ENCODE results near the gene HAS3.
A peak's percentile ranks its signal among the peaks of the same experiment; 100 is the strongest.
"Not testable (repeated sequence)": the region's sequence is repeated elsewhere in the genome, so short reads cannot be mapped to it uniquely, and the experiment has no call there.

Gene HAS3

GRCh38 chr16:69105501-69106361 is at the start of gene HAS3:
HAS3 (plus strand) TSS chr16:69105653; CDS start chr16:69109396, 3,743 bp downstream.
- peak; percentile 42 to 57 for DNase-seq

- no peak for DNase-seq
Observed at GRCh38 chr16:69055980-69056379, 49.5 kb upstream of the HAS3 start.

- no peak for DNase-seq
Observed at GRCh38 chr16:69056421-69056820, 49.0 kb upstream of the HAS3 start.

DNA sequence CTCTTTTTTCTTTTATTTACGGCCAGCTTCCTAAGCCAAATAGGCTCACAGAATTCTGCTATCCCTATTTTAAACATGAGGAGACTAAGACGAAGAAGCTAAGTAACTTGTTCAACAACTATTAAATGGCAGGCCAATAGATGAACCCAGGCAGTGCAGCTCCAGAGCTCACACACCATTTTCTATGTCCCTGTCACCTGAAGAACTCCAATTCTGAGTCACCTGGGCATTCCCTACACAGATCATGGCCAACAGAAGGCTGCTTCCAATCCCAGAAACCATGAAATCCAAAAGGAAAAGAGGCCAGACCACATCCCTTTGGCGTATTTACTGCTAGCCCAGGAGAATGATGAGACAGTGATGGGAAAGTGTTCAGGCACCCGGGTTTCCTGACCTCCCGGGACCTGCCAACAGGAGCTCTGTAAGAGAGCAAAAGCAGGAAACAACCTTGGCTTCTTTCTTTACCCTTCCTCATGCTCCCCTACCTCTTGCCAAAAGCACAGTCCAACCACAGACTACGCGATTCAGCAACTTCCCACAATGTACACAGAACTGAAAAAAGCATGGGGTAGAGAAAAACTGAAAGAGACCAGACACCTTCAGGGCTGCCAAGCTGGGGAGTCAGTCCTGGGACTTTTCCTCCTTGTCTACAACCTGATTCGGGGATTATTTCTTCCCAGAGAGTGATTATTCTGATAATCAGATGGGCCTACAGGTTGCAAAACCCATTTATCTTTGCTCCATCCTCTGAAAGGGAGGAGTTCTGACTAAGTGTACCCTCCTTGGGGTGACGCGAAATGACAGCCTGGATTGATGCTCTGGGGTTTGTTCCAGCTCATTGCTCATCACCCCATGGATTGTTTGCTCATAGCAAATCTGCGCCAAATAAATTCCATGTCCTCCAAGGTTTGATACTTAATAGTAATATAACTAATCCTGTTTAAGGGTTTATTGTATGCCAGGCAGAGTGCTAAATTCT is 47.8 kb upstream of the HAS3 start:
- no peak for DNase-seq

- DNase-seq: not testable (repeated sequence)
Observed at GRCh38 chr16:69063491-69063890, 42.0 kb upstream of the HAS3 start.

DNA sequence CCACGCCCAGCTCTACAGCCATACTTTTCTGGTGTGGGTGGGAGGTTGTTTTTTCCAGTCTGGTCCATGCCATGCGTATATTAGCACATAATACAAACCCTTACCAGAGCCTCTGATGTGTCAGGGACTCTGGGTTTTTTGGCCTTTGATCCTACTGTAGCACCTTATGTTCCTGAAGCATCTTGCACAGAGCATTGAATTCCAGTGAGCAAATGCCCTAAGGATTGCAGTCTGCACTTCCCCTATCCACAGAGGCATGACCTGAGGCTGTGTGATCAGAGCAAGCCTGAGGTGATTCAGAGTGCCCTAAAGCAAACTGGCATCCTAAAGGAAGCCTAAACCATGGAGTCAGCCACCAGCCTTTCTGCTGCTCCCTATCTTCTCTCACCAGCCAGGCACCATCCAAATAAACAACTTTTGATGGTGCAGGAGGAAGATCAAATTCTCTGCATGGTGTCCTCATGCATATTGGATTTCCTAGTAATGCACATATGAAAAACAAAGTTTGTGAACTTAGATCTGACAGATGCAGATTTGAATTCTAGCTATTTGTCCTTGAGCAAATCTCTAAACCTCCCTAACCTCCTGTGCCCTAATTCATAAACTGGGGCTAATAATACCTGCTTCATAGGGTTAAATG is 41.2 kb upstream of the HAS3 start:
- DNase-seq: no peak

DNA sequence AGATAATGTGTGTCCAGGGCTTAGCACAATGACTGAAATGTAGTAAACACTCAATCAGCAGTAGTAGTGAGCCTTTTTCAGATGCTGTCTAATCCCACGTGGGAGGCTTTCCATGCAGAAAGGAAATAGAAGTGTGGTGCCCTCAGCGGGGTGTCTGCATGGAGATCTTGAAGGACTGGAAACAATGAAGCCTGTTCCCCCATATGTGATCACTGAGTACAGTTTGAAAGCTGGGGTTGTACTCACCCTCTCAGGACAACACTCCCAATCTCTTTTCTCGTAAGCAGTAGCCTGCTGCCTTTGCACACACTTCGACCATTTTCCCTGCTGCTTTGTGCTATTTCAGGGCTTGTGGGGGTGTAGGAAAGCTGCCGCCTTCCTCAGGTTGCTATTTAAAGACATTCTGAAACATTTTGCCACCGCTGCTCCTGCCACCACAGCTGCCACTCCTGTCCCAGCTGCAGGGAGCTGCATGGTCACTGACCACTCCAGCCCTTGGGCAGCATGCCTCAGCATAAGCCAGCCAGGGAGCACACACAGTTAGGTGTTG is 40.6 kb upstream of the HAS3 start:
- DNase-seq: no peak

DNA sequence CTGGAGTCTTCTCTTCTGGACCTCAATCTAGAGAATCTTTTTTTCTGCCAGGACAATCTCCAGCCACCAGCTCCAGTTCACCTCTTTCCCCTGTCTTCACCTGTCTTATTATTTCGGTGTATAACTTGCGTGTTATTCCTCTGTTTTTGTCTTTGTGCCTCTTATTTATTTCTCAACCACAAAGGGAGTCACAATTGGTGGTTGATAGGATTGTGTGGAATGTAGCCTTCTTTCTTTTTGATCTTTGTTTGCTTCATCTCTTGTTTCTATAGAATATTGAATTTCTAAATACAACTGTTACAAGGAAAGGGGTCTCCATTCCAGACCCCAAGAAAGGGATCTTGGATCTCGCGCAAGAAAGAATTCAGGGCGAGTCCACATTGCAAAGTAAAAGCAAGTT is 35.9 kb upstream of the HAS3 start:
- DNase-seq: no peak

DNA sequence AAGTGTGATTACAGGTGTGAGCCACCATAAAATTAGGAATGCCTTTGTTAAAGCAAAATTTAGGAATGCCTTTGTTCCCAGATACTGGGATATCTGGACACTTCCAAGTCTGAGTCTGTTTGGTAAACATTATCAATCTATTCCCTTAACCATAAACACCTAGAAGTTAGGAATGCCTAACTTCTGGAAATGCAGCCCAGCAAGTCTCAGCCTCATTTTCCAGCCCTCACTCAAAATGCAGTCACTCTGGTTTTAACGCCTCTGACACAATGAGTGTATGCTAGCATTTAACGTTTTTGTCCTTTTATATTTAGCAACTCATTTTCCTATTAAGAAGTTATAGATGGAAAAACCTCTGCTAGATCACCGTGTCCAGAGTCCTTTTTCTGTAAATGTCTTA is 34.4 kb upstream of the HAS3 start:
- no peak for DNase-seq

DNA sequence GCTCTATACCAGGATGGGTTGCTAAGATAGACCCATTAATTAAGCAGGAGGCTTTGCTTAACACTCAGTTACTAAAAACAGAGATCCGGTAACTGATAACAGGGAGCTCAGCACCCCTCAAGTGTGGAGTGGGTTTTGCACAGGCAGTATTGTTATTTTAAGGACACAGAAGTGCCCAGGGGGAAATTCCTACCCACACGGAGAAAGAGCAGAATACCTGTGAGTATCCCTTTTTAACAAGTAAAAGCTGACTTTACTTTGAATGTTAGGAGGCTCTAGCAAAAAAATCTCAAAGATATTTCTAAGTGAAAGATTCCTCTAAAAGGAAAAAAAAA is 32.8 kb upstream of the HAS3 start:
- DNase-seq: no peak

DNA sequence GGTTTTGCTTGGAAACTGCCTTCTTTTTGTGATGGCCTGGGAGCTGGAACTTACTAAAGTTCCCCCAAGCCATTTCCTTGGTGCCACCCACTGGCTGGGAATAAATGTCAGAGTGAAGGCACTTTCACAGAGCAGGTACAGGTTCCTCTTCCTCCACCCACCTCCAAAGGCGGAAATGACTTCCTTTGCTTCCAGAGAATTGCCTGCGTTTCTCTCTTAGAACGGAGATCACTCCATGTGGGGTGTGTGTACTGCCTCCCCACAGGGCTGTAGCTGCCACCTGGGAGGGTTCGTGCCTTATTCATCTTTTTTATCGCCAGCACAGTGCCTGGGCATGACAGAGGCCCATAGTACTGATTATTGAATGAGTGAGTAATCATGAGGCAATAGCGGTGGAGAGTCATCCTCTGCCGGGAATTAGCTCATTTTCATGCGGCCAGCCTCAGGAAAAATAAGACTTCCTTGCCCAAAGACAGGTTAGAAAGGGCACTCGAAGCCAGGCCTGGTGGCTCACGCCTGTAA is 32.2 kb upstream of the HAS3 start:
- DNase-seq: no peak

DNA sequence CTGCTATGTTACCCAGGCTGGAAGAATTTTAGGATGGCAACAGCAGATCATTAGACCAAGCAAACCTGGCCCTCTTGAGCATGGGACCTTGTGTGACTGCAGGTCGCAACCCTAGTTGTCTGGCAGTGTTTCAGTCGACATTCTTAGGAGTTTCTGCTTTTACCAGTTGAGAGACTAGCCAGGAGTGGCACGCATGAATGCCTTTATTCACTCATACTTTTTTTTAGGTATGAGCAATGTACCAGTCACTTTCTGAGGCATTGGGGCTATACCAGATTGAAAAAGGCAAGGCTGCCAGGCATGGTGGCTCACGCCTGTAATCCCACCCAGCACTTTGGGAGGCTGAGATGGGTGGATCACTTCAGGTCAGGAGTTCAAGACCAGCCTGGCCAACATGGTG is 28.2 kb upstream of the HAS3 start:
- DNase-seq: no peak

DNA sequence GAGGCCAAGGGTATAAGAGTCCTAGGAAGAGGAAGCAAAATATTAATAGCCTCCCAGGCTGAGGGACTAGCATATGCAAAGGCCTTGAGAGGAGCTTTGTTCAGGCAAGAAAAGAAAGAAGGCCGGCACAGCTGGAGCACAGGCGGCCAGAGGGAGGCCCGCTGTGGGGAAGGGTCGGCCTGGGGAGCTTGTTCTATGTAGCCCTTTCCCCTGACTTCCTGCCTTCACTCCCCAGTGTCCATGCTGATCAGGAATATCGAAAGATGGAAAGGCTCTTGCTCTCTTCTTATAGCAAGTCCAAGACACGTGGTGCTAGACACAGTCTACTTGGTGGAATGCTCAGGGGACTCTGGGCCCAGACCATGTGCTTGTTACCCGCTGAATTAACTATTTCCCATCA is 27.4 kb upstream of the HAS3 start:
- DNase-seq: no peak

DNA sequence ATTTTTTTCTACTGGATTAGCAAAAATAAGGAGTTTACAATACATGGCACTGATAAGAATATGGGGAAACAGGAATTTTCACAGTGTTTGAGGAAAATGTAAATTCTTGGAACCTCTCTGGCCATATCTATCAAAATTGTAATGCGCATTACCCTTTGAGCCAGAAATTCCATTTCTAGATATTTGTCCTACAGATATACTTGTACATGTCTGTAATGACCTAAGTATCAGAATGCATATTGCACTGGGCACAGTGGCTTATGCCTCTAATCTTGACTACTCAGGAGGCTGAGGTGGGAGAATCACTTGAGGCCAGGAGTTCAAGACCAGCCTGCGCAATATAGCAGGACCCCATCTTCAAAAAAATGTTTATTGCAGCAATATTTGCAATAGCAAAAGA is 25.8 kb upstream of the HAS3 start:
- no peak for DNase-seq

DNA sequence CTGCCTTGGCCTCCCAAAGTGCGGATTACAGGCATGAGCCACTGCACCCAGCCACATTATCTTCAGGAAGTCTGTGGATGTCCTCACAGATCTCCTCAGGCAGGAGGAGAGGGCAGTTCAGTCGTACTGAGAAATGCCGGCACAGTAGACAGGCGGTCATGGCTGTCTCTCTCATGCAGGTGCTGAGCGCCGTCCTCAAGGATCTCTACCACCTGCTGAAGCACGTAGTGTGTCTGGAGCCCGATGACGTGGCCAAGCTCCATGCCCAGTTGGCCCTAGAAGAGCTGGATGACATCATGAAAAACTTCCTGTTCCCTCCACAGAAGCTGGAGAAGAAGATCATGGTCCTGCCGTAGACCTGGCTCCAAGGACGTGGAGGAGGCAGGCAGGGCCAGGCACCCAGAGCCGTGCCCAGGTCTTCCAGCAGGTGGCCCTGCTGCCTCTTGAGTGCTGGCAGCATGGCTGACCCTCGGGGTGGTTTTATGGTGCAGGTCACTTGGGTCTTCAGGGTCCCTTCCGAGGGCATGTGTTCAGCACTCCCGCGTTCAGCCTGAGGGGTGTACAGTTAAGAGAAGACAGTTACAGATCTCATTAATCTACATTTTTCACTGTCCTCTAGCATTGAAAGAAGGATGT is 22.0 kb upstream of the HAS3 start:
- no peak for DNase-seq

- no peak for DNase-seq
Observed at GRCh38 chr16:69084289-69084688, 21.2 kb upstream of the HAS3 start.

DNA sequence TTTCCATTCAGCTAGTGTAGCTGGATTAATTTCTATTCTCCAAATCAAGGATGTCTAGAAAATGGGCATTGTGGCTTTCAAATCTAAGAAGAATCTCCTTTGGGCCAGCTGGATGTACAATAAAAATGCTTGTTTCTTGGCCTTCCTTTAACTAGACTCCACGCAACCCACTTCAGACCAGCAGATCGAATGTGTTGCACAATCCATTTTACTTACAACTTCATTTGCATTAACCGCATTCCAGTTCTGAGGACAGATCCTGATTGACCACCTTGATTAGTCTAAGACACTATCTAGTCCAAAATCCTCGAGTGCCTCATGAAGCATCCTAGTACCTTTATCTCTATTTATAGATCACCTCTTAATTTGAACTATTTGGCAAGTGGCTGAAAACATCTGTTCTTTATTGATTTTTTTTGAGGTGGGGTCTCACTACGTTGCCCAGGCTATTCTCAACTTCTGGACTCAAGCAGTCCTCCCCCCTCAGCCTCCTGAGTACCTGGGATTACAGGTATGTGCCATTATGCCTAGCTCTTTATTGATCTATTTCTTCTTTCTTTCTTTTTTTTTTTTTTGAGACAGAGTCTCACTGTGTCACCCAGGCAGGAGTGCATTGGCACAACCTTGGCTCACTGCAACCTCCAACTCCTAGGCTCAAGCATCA is 20.3 kb upstream of the HAS3 start:
- no peak for DNase-seq

GRCh38 chr16:69087161-69087581 is 18.3 kb upstream of the HAS3 start:
- DNase-seq: no peak

DNA sequence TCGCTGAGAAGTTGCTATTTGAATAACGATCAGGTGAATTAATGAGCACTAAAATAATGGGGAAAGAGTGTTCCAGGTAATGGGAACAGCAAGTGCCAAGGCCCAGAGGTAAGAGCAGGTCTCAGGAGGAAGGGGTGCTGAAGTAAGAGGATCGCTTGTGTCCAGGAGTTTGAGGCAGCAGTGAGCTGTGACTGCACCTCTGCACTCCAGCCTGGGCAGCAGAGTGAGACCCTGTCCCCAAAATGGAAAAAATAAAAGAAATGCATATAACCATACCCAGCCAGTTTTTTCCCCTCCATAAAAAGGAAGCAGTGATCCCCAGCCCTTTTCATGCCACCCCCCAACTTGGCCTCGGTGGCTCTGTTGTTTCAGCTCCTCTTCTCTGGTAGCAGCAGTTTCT is 16.8 kb upstream of the HAS3 start:
- no peak for DNase-seq

GRCh38 chr16:69089091-69089910 is 16.2 kb upstream of the HAS3 start:
- DNase-seq: peak in 1 of 2 donors; percentile 35

DNA sequence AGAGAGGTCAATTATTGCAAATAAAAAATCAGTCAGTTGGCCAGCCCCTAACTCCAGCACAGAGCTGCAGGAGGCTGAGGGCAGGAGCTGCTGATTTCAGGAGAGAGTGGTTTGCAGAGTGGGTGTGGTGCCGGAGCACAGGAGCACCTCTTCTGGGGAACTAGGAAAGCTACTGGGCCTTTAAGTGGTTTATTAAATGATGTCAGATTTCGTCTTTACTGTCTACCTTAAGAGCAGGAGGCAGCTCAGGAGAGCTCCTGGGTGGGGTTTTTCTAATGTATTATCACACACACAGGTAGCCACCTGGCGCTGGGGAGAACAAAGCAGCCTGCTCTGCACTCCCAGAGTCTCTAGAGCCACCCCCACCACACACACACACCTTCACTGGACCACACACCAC is 11.5 kb upstream of the HAS3 start:
- no peak for DNase-seq

Data from stimulated activated CD4-positive, alpha-beta T cell treated with anti-CD3 and anti-CD28 coated beads, Interleukin-2, amount 100 ng/mL, for 24 hours (primary cell).